GM06990 (cell line): ENCODE measurements around the gene PLXNA4.

Experiments
- DNase-seq: peaks from one replicate; pipeline ENCODE4 v3.0.0-alpha.2; 2011; ENCODE audit not compliant: insufficient read length; ENCODE audit errors: extremely low read depth
- H3K27me3 ChIP-seq: replicated peaks from 2 replicates; pipeline ENCODE4 v1.6.0; 2011; ENCODE audit warnings: low read length; ENCODE audit not compliant: control insufficient read depth, insufficient read depth
- H3K36me3 ChIP-seq: 2 replicates; pipeline ENCODE4 v1.5.1; 2011; ENCODE audit warnings: low read length; ENCODE audit not compliant: control insufficient read depth, insufficient read depth
- H3K4me3 ChIP-seq: replicated peaks from 2 replicates; pipeline ENCODE4 v1.5.1; 2011; ENCODE audit warnings: low read depth, mild to moderate bottlenecking, control low read depth, low read length
- CTCF ChIP-seq: IDR thresholded peaks from 2 replicates; pipeline ENCODE4 v1.5.1; 2011; ENCODE audit warnings: low read length, control low read depth, mild to moderate bottlenecking, inconsistent platforms; ENCODE audit not compliant: insufficient read depth, poor library complexity, severe bottlenecking

The PLXNA4 gene

DNA sequence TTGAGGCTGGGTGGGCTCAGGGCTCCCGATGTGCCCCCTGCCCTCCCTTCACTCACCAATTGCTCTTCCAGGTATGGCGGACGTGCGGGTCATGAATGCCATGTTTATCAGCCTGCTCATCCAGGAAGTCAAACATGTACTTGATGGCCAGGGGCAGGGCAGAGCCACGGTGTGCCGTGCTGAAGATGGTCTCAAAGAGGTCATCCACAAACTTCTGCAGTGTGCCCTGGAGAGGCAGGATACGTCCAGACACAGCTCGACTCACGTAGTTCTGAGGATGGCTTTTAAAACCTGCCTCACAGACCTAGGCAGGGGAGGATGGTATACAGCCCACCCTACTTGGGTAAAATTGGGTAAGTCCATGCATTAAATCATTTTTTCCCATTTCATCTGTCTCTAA, 431.2 kb downstream of the PLXNA4 start:
- no peaks in the 10 kb centered on the region; the same call in none of the 2 replicates for H3K27me3 ChIP-seq
- no peak for DNase-seq
- no peak for TF ChIP-seq CTCF
- H3K4me3 ChIP-seq = no peak overlapping the region
- H3K36me3 ChIP-seq = no peaks in the 10 kb centered on the region

DNA sequence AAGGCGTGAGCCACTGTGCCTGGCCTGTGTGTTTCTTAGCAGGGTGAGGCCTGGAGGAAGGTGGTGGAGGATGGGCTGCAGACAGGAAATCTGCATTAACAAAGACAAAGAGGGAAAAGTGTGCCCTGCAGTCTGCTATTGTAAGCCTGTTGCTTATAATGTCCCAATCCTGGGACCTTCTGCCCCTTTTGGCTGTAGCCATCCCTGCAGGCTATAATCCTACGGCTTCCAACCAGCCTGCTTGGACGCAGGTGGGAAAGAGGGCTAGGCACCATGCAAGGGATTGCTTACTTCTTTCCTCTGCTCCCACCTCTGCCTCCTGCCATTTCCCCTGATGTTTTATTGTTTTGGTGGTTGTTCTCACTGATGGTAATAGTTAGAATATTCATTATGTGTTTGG, 434.3 kb downstream of the PLXNA4 start:
- no peaks in the 10 kb centered on the region for H3K36me3 ChIP-seq
- no peak overlapping the region for H3K4me3 ChIP-seq
- TF ChIP-seq CTCF = no peak
- DNase-seq = no peak
- no peaks in the 10 kb centered on the region; the same call in none of the 2 replicates for H3K27me3 ChIP-seq

DNA sequence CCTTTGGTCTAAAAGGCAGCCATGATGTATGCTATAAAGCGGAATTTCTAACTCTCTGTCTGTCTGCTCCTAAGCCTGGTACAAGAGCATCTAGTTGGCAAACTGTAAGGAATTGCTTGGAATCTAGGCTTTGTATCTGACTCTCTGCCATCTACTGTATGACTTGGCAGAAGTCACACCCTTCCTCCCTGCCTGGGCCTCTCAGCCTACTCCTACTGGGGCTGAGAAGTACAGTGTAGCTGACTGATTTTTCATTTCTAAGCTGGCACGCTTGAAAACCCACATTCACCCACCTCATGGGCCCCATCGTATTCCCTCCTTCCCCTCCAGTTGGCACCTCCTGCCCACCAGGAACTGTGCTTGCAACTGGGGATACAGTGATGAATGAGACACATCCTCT, 435.2 kb downstream of the PLXNA4 start:
- no peaks in the 10 kb centered on the region; the same call in none of the 2 replicates for H3K27me3 ChIP-seq
- no peaks in the 10 kb centered on the region for H3K36me3 ChIP-seq
- no peak overlapping the region for H3K4me3 ChIP-seq
- no peak for TF ChIP-seq CTCF
- no peak for DNase-seq

- no peak overlapping the region for H3K4me3 ChIP-seq
- H3K36me3 ChIP-seq = no peaks in the 10 kb centered on the region
- no peaks in the 10 kb centered on the region; the same call in none of the 2 replicates for H3K27me3 ChIP-seq
- no peak for TF ChIP-seq CTCF
- DNase-seq = no peak
Observed at GRCh38 chr7:132140341-132140740, 435.9 kb downstream of the PLXNA4 start.

DNA sequence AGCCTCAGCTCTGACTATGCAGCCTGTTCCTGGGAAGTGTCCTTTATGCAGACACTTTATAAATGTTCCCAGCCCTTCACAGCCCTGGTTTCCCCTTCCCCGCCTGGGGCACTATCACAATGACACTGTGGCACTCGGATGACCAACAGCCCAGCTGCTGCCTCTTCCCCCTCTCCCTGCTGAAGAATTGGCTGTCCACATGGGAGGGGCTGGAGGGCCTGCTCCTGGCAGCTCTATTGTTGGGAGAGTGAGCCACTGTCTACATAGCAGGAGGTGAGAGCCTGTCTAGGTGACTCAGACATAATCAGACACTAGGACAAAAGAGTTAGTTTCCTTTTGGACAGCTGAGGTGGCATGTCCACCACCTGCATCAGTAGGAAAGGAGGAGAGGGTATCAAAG, 437.5 kb downstream of the PLXNA4 start:
- Histone ChIP-seq H3K36me3 (no peaks in the 10 kb centered on the region), H3K27me3 (no peaks in the 10 kb centered on the region; the same call in none of the 2 replicates), H3K4me3 (no peak overlapping the region)
- no peak for DNase-seq
- no peak for TF ChIP-seq CTCF

GRCh38 chr7:132137681-132138080, 438.6 kb downstream of the PLXNA4 start:
- DNase-seq = no peak
- Histone ChIP-seq H3K4me3 (no peak overlapping the region), H3K36me3 (no peaks in the 10 kb centered on the region), H3K27me3 (no peaks in the 10 kb centered on the region; the same call in none of the 2 replicates)
- no peak for TF ChIP-seq CTCF
